ENCODE data around the gene ZBTB18.

DNA sequence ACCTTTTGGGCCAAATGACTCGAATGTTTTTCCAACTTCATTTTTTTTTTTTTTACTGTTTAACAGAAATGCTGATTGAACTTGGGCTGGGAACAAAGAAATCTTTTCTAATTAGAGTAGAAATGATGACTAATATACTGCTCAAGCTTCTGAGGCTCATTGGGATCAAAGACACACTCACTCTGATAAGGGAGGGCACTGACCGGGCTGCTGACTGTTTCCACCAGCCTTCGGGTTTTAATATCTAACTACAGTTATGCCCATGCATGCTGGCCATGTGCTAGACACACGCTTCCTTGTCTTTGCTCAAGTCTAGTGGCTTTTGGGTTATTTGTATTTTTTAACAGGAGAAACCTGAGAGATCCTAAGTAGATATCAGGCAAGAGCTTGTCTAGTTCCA is 16.8 kb downstream of the ZBTB18 start:
- TF ChIP-seq POLR2A (IDR thresholded peaks at IDR 0.05), result no peak
- TF ChIP-seq, protein P1, sequence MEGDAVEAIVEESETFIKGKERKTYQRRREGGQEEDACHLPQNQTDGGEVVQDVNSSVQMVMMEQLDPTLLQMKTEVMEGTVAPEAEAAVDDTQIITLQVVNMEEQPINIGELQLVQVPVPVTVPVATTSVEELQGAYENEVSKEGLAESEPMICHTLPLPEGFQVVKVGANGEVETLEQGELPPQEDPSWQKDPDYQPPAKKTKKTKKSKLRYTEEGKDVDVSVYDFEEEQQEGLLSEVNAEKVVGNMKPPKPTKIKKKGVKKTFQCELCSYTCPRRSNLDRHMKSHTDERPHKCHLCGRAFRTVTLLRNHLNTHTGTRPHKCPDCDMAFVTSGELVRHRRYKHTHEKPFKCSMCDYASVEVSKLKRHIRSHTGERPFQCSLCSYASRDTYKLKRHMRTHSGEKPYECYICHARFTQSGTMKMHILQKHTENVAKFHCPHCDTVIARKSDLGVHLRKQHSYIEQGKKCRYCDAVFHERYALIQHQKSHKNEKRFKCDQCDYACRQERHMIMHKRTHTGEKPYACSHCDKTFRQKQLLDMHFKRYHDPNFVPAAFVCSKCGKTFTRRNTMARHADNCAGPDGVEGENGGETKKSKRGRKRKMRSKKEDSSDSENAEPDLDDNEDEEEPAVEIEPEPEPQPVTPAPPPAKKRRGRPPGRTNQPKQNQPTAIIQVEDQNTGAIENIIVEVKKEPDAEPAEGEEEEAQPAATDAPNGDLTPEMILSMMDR (IDR thresholded peaks at IDR 0.05), result no peak
